Measurements from ENCODE around the gene HYOU1. TPM values are rescaled to one million over a fixed set of nuclear protein-coding genes. Genes with fewer than 3 reads are reported as not detected.

Gene HYOU1
- total and polyA plus RNA-seq, 2 of the 8 experiments (the other 6 are each of a cell fraction or from before 2014, with no cell fraction given) = 239 to 295 TPM

- TF ChIP-seq TEAD4 (IDR thresholded peaks at IDR 0.05; ENCODE audit: low read depth, low read length) = no peak
- TF ChIP-seq EZH2 (IDR thresholded peaks at IDR 0.05; ENCODE audit: low read depth, low read length, severe bottlenecking) = no peak
- TF ChIP-seq SP1 (IDR thresholded peaks at IDR 0.05; ENCODE audit: low read depth, low read length) = no peak
- no peak for TF ChIP-seq HDAC6 (IDR thresholded peaks at IDR 0.05; ENCODE audit: low read depth, low read length)
- TF ChIP-seq PHF8 (conservative IDR thresholded peaks at IDR 0.05; ENCODE audit: low read depth, low read length) = no peak
- no peak for TF ChIP-seq POLR2AphosphoS5 (IDR thresholded peaks at IDR 0.05; ENCODE audit: low read depth, low read length)
- no peak for TF ChIP-seq RFX5 (IDR thresholded peaks at IDR 0.05; ENCODE audit: borderline replicate concordance, low read depth, low read length)
- TF ChIP-seq JUN (IDR thresholded peaks at IDR 0.05; ENCODE audit: low read depth, low read length) = no peak
- no peak for TF ChIP-seq HDAC2 (IDR thresholded peaks at IDR 0.05; ENCODE audit: borderline replicate concordance in 1 of 2, low read depth in 2 of 2, low read length in 2 of 2)
- no peak for TF ChIP-seq TCF12 (IDR thresholded peaks at IDR 0.05; ENCODE audit: low read depth, low read length)
- TF ChIP-seq KDM1A (IDR thresholded peaks at IDR 0.05; ENCODE audit: borderline replicate concordance, low read length) = no peak
- no peaks in the 10 kb centered on the region for H3K27me3 ChIP-seq (replicated peaks in 1 of 4; ENCODE audit: control insufficient read depth in 3 of 4, extremely low read depth in 1 of 4, insufficient read depth in 3 of 4, low read length in 3 of 4)
- H4K8ac ChIP-seq (ENCODE audit: extremely low read depth, insufficient read depth, low read length) = no peak overlapping the region
- ChIA-PET CTCF (ENCODE audit: partially characterized antibody) (no interaction called here), POLR2A (ENCODE audit: partially characterized antibody) (interaction anchor here (0.9 to 2.2 kb wide), 6 partner anchors 11 to 44 kb away, joined by 3 to 14 read pairs (median 5); partner anchors contain the start of gene VPS11)
- no peak overlapping the region for H2BK120ac ChIP-seq (replicated peaks; ENCODE audit: low read depth, low read length)
- H3K9me3 ChIP-seq (ENCODE audit: insufficient read depth in 2 of 2, low read depth in 1 of 2, low read length in 1 of 2) = no peaks in the 10 kb centered on the region
- peaks cover 58 to 79% (median 77%) of the 10 kb centered on the region in 4 experiments for H3K36me3 ChIP-seq (ENCODE audit: control insufficient read depth in 2 of 4, insufficient read depth in 4 of 4, low read length in 3 of 4)
- no peak overlapping the region for H3K4me3 ChIP-seq (ENCODE audit: extremely low read depth in 1 of 4, insufficient read depth in 2 of 4, low read depth in 3 of 4, low read length in 4 of 4)
- H3K23ac ChIP-seq (ENCODE audit: insufficient read length) = no peak overlapping the region
- H4K20me1 ChIP-seq (replicated peaks in 1 of 2; ENCODE audit: control insufficient read depth in 1 of 2, insufficient read depth in 2 of 2, low read length in 2 of 2) = peaks cover 3 to 33% of the 10 kb centered on the region in 2 experiments
- H2BK15ac ChIP-seq (ENCODE audit: low read length) = no peak overlapping the region
- H3K23me2 ChIP-seq (ENCODE audit: low read depth, low read length) = peaks cover 4% of the 10 kb centered on the region
- no peak overlapping the region for H3K4ac ChIP-seq (replicated peaks; ENCODE audit: insufficient read length, low read depth, low read length)
- 93% methylated on average over 23 of the region's 23 CpGs; no CpG with 5 or more reads in 1 of the 2 experiments for WGBS, 2 experiments (ENCODE audit: extremely low coverage in 1 of 2, insufficient coverage in 1 of 2, insufficient read length in 1 of 2, insufficient replicate concordance in 2 of 2, low coverage in 1 of 2, low lambda C conversion rate in 2 of 2, missing lambda C conversion rate in 1 of 2)
- H2AK5ac ChIP-seq (ENCODE audit: low read depth, low read length) = no peak overlapping the region
- peaks cover 0 to 5% (median 2%) of the 10 kb centered on the region in 4 experiments; a peak in 4 of 7 replicates for H3K4me1 ChIP-seq (replicated peaks in 1 of 4; ENCODE audit: control insufficient read depth in 3 of 4, insufficient read depth in 4 of 4, low read length in 3 of 4)
- no peak overlapping the region for H2BK20ac ChIP-seq (ENCODE audit: low read length)
- peaks cover 8 to 21% of the 10 kb centered on the region in 2 experiments; a peak in 3 of 4 replicates for H3K79me2 ChIP-seq (ENCODE audit: control insufficient read depth in 1 of 2, insufficient read depth in 2 of 2, low read length in 2 of 2)
- peaks cover 16% of the 10 kb centered on the region for H3K79me1 ChIP-seq (ENCODE audit: low read depth, low read length)
- H2AFZ ChIP-seq (ENCODE audit: low read length) = no peak overlapping the region
- no peak for DNase-seq (ENCODE audit: low read depth in 1 of 2, low spot score in 2 of 2)
- H2BK12ac ChIP-seq (ENCODE audit: low read depth, low read length) = no peak overlapping the region
- no peak overlapping the region for H4K91ac ChIP-seq (replicated peaks; ENCODE audit: insufficient read length, low read length)
- no peak overlapping the region for H3K27ac ChIP-seq (ENCODE audit: low read depth, low read length)
- FAIRE-seq = no peak
- H3K9ac ChIP-seq (replicated peaks in 1 of 4; ENCODE audit: extremely low read depth in 1 of 4, low read depth in 3 of 4, low read length in 3 of 4) = no peak overlapping the region
- H3K4me2 ChIP-seq (ENCODE audit: insufficient read depth in 1 of 2, low read depth in 2 of 2, low read length in 2 of 2) = no peak overlapping the region
- no peak overlapping the region for H3K14ac ChIP-seq (ENCODE audit: insufficient read length)
- no peak overlapping the region for H4K5ac ChIP-seq (ENCODE audit: insufficient read length, low read depth, low read length)
- H2BK5ac ChIP-seq (ENCODE audit: low read depth, low read length) = no peak overlapping the region
- no peak overlapping the region for H3K18ac ChIP-seq (ENCODE audit: extremely low read depth, low read length)
- no peak overlapping the region for H3K56ac ChIP-seq (replicated peaks; ENCODE audit: insufficient read length, low read depth, low read length)
Observed at GRCh38 chr11:119052163-119052814, 4.7 kb downstream of the HYOU1 start.

Data from H1 (cell line).